ENCODE results near the gene TSPAN4. TPM values are rescaled to one million over a fixed set of nuclear protein-coding genes. Genes with fewer than 3 reads are reported as not detected.

The TSPAN4 gene
- total RNA-seq, 2 experiments from 2014 or later = 5.0 to 6.3 TPM

- Mint-ChIP-seq H3K9me3 (no peaks in the 10 kb centered on the region), H3K27me3 (ENCODE audit: low read depth) (no peaks in the 10 kb centered on the region), H3K4me1 (ENCODE audit: low read depth) (no peaks in the 10 kb centered on the region), H3K4me3 (no peak overlapping the region), H3K36me3 (ENCODE audit: low read depth) (peaks cover 7% of the 10 kb centered on the region), H3K27ac (no peak overlapping the region)
- CTCF ChIA-PET = no interaction called here
- DNase-seq = no peak
- intact Hi-C loops (cut with micrococcal nuclease) = no loop called here
Observed at GRCh38 chr11:888310-889212, 45.9 kb downstream of the TSPAN4 start.

- CTCF ChIA-PET = no interaction called here
- peaks cover 7% of the 10 kb centered on the region for H3K36me3 Mint-ChIP-seq (ENCODE audit: low read depth)
- no peak for DNase-seq
- no peaks in the 10 kb centered on the region for H3K9me3 Mint-ChIP-seq
- H3K27me3 Mint-ChIP-seq (ENCODE audit: low read depth) = no peaks in the 10 kb centered on the region
- intact Hi-C loops (cut with micrococcal nuclease) = no loop called here
- H3K4me1 Mint-ChIP-seq (ENCODE audit: low read depth) = no peaks in the 10 kb centered on the region
- no peak overlapping the region for H3K4me3 Mint-ChIP-seq
- no peak overlapping the region for H3K27ac Mint-ChIP-seq
Observed at GRCh38 chr11:889257-889656, 46.6 kb downstream of the TSPAN4 start.

- intact Hi-C loops (cut with micrococcal nuclease) = no loop called here
- no peaks in the 10 kb centered on the region for H3K27me3 Mint-ChIP-seq (ENCODE audit: low read depth)
- H3K4me1 Mint-ChIP-seq (ENCODE audit: low read depth) = no peaks in the 10 kb centered on the region
- H3K4me3 Mint-ChIP-seq = no peak overlapping the region
- H3K36me3 Mint-ChIP-seq (ENCODE audit: low read depth) = peaks cover 7% of the 10 kb centered on the region
- CTCF ChIA-PET = no interaction called here
- H3K27ac Mint-ChIP-seq = no peak overlapping the region
- DNase-seq = no peak
- no peaks in the 10 kb centered on the region for H3K9me3 Mint-ChIP-seq
Observed at GRCh38 chr11:889687-890475, 47.2 kb downstream of the TSPAN4 start.

- H3K4me3 Mint-ChIP-seq = no peak overlapping the region
- intact Hi-C loops (cut with micrococcal nuclease) = no loop called here
- H3K27ac Mint-ChIP-seq = no peak overlapping the region
- no peaks in the 10 kb centered on the region for H3K4me1 Mint-ChIP-seq (ENCODE audit: low read depth)
- peaks cover 7% of the 10 kb centered on the region for H3K36me3 Mint-ChIP-seq (ENCODE audit: low read depth)
- CTCF ChIA-PET = no interaction called here
- DNase-seq = no peak
- H3K27me3 Mint-ChIP-seq (ENCODE audit: low read depth) = no peaks in the 10 kb centered on the region
- H3K9me3 Mint-ChIP-seq = no peaks in the 10 kb centered on the region
Observed at GRCh38 chr11:890794-891540, 48.3 kb downstream of the TSPAN4 start.

- peaks cover 2% of the 10 kb centered on the region for H3K36me3 Mint-ChIP-seq (ENCODE audit: low read depth)
- intact Hi-C loops (cut with micrococcal nuclease) = no loop called here
- no peaks in the 10 kb centered on the region for H3K27me3 Mint-ChIP-seq (ENCODE audit: low read depth)
- no peak overlapping the region for H3K4me3 Mint-ChIP-seq
- no peak overlapping the region for H3K27ac Mint-ChIP-seq
- no peaks in the 10 kb centered on the region for H3K9me3 Mint-ChIP-seq
- CTCF ChIA-PET = no interaction called here
- DNase-seq = no peak
- no peaks in the 10 kb centered on the region for H3K4me1 Mint-ChIP-seq (ENCODE audit: low read depth)
Observed at GRCh38 chr11:893008-893654, 50.5 kb downstream of the TSPAN4 start.

DNA sequence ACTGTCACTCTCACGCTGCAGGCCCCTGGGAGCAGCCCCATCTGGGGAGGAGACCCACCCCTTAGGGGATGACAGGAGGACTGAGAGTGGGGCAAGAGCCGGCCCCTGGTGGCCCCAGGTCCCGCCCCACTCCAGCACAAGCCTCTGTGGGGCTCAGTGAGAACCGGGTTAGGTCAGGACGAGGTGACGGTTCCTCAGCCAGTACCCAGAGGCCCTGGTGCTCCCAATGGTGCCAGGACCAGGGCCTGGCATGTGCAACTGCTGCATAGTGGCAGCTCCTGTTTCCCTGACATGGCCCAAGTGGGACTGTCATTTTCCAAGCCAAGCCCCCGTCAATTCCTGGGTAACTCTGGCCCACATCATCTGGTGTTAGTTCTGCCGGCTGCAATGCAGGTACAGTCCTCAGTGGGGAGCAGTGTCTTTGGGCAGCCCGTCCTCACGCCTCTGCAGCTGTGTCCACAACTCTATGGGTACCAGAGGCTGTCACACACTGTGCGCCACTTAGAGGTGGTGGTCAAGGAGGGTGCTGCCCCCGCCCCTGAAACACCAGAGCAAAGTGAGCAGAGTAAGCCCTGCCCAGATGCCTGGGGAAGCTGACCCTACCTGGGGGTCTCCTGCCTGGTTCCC is 52.0 kb downstream of the TSPAN4 start:
- Mint-ChIP-seq H3K4me1 (ENCODE audit: low read depth) (no peaks in the 10 kb centered on the region), H3K36me3 (ENCODE audit: low read depth) (peaks cover 2% of the 10 kb centered on the region), H3K27me3 (ENCODE audit: low read depth) (no peaks in the 10 kb centered on the region), H3K4me3 (no peak overlapping the region), H3K27ac (no peak overlapping the region), H3K9me3 (no peaks in the 10 kb centered on the region)
- CTCF ChIA-PET = no interaction called here
- intact Hi-C loops (cut with micrococcal nuclease) = no loop called here
- no peak for DNase-seq

GRCh38 chr11:895331-896110 is 52.9 kb downstream of the TSPAN4 start:
- H3K36me3 Mint-ChIP-seq (ENCODE audit: low read depth) = peaks cover 4% of the 10 kb centered on the region
- H3K27ac Mint-ChIP-seq = no peak overlapping the region
- no peak overlapping the region for H3K4me3 Mint-ChIP-seq
- no peaks in the 10 kb centered on the region for H3K9me3 Mint-ChIP-seq
- intact Hi-C loops (cut with micrococcal nuclease) = no loop called here
- H3K4me1 Mint-ChIP-seq (ENCODE audit: low read depth) = no peaks in the 10 kb centered on the region
- no peak for DNase-seq
- no peaks in the 10 kb centered on the region for H3K27me3 Mint-ChIP-seq (ENCODE audit: low read depth)
- CTCF ChIA-PET = interaction anchor here (0.7 kb wide), 1 partner anchor 118 kb away, joined by 3 read pairs; no protein-coding TSS in a partner anchor

DNA sequence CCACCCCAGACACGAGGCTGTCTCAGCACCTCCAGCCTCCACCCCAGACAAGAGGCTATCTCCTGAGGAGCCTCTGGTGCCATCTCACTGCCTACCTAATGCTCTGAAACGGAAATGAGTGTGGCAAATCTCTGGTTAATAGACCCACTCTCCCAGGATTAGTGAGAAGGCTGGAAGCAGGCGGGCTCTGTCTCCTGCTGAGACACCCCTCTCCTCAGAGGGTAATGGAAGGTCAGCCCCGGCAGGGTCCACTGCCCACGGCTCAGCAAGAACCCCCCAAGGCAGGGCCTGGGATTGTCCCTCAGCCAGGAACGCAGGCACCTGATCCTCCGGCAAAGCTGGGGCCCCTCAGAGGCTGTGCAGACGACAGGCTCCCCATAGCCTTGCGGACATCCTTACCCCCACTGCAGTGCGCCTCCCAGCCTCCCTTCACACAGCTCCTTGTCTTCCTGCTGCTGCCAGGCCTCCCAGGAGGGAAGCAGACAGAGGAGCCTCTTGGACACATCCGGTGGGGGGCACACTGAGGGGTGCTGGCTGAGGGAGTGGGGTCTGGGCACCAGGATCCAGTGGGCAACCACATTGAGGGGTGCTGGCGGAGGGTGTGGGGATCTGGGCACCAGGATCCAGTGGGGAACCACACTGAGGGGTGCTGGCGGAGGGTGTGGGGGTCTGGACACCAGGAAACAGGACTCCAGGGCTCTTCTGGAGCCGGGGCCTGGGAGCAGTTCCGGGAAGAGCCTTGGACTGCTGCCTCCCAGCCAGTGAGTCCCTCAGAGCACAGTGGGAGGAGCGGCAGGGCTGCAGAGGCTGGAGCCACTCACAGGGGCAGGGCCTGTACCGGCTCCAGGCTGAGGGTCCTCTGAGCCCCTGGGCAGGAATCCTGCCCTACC is 54.8 kb downstream of the TSPAN4 start:
- Mint-ChIP-seq H3K4me3 (no peak overlapping the region), H3K36me3 (ENCODE audit: low read depth) (peaks cover 14% of the 10 kb centered on the region), H3K4me1 (ENCODE audit: low read depth) (no peaks in the 10 kb centered on the region), H3K27ac (no peak overlapping the region), H3K9me3 (no peaks in the 10 kb centered on the region), H3K27me3 (ENCODE audit: low read depth) (no peaks in the 10 kb centered on the region)
- intact Hi-C loops (cut with micrococcal nuclease) = no loop called here
- CTCF ChIA-PET = no interaction called here
- DNase-seq = no peak

GRCh38 chr11:898143-898511 is 55.5 kb downstream of the TSPAN4 start:
- Mint-ChIP-seq H3K27ac (no peak overlapping the region), H3K9me3 (no peaks in the 10 kb centered on the region), H3K4me1 (ENCODE audit: low read depth) (no peaks in the 10 kb centered on the region), H3K4me3 (no peak overlapping the region), H3K36me3 (ENCODE audit: low read depth) (peaks cover 17% of the 10 kb centered on the region), H3K27me3 (ENCODE audit: low read depth) (no peaks in the 10 kb centered on the region)
- intact Hi-C loops (cut with micrococcal nuclease) = no loop called here
- no peak for DNase-seq
- CTCF ChIA-PET = no interaction called here

GRCh38 chr11:898540-899190 is 56.0 kb downstream of the TSPAN4 start:
- Mint-ChIP-seq H3K36me3 (ENCODE audit: low read depth) (peaks cover 17% of the 10 kb centered on the region), H3K4me3 (no peak overlapping the region), H3K27me3 (ENCODE audit: low read depth) (no peaks in the 10 kb centered on the region), H3K9me3 (no peaks in the 10 kb centered on the region), H3K27ac (no peak overlapping the region), H3K4me1 (ENCODE audit: low read depth) (no peaks in the 10 kb centered on the region)
- intact Hi-C loops (cut with micrococcal nuclease) = no loop called here
- CTCF ChIA-PET = no interaction called here
- no peak for DNase-seq
